NCI-H1930 (cell line): Measurements from ENCODE around the gene LMAN1.
A peak's percentile ranks its signal among the peaks of the same experiment; 100 is the strongest.

Experiments used
- DNase-seq, 2 experiments: peaks; one replicate each; lab custom pipeline; 2025; lab: John Stamatoyannopoulos, UW

LMAN1 gene

GRCh38 chr18:59360381-59360780, 1.3 kb upstream of the LMAN1 start:
- no peak for DNase-seq

GRCh38 chr18:59359576-59359952, 499 bp upstream of the LMAN1 start:
- no peak for DNase-seq

GRCh38 chr18:59358414-59358711, 702 bp downstream of the LMAN1 start:
- no peak for DNase-seq

GRCh38 chr18:59357928-59358327, 1.1 kb downstream of the LMAN1 start:
- no peak for DNase-seq

- DNase-seq, result no peak
Observed at GRCh38 chr18:59354731-59355130, 4.3 kb downstream of the LMAN1 start.

GRCh38 chr18:59353079-59353680, 5.9 kb downstream of the LMAN1 start:
- DNase-seq, result no peak

GRCh38 chr18:59352250-59352855, 6.7 kb downstream of the LMAN1 start:
- DNase-seq, result no peak

- no peak for DNase-seq
Observed at GRCh38 chr18:59345556-59345955, 13.5 kb downstream of the LMAN1 start.

GRCh38 chr18:59344996-59345395, 14.1 kb downstream of the LMAN1 start:
- no peak for DNase-seq

GRCh38 chr18:59343926-59344325, 15.1 kb downstream of the LMAN1 start:
- no peak for DNase-seq

GRCh38 chr18:59340817-59341216, 18.2 kb downstream of the LMAN1 start:
- no peak for DNase-seq

GRCh38 chr18:59340312-59340711, 18.8 kb downstream of the LMAN1 start:
- no peak for DNase-seq

- no peak for DNase-seq
Observed at GRCh38 chr18:59332986-59333385, 26.1 kb downstream of the LMAN1 start.

- no peak for DNase-seq
Observed at GRCh38 chr18:59328683-59329082, 30.4 kb downstream of the LMAN1 start.

- DNase-seq, result no peak
Observed at GRCh38 chr18:59325965-59326364, 33.1 kb downstream of the LMAN1 start.

GRCh38 chr18:59324623-59324971, 34.5 kb downstream of the LMAN1 start:
- no peak for DNase-seq

GRCh38 chr18:59323931-59324622, 35.0 kb downstream of the LMAN1 start:
- DNase-seq, result no peak

- DNase-seq, result no peak
Observed at GRCh38 chr18:59318460-59319050, 40.5 kb downstream of the LMAN1 start, which contains the start of gene CPLX4. Gene CPLX4 (minus strand): TSS chr18:59318649. CDS start chr18:59318462, 187 bp downstream.

- DNase-seq, result no peak
Observed at GRCh38 chr18:59311631-59312030, 47.4 kb downstream of the LMAN1 start.

- no peak for DNase-seq
Observed at GRCh38 chr18:59308938-59309260, 50.2 kb downstream of the LMAN1 start.

- DNase-seq, result peak; percentile 61 to 84
Observed at GRCh38 chr18:59308248-59308937, 50.7 kb downstream of the LMAN1 start.

GRCh38 chr18:59306640-59307039, 52.4 kb downstream of the LMAN1 start:
- DNase-seq, result no peak

- no peak for DNase-seq
Observed at GRCh38 chr18:59305295-59305694, 53.8 kb downstream of the LMAN1 start.
